G401 (cell line): ENCODE data around the gene CDH10. TPM values are rescaled to one million over a fixed set of nuclear protein-coding genes. Genes with fewer than 3 reads are reported as not detected.

Experiments used
- DNase-seq: peaks from one replicate; pipeline ENCODE4 v3.0.0-alpha.2; 2015; ENCODE audit warnings: low spot score
- in situ Hi-C: cut with HindIII; loops from 2 replicates; pipeline ENCODE4 v1.10.0; 2016; ENCODE audit warnings: low sequenced_read_pairs, mixed read lengths
- total RNA-seq: library from RNA; depleted of rRNA; stranded (reverse); fragments of >200 nt; shearing (Covaris generic); gene quantifications from 2 replicates; pipeline ENCODE4 v1.2.3, GENCODE V29; 2014

CDH10 gene
- total RNA-seq, 1 experiment from 2014 or later, result not detected

DNA sequence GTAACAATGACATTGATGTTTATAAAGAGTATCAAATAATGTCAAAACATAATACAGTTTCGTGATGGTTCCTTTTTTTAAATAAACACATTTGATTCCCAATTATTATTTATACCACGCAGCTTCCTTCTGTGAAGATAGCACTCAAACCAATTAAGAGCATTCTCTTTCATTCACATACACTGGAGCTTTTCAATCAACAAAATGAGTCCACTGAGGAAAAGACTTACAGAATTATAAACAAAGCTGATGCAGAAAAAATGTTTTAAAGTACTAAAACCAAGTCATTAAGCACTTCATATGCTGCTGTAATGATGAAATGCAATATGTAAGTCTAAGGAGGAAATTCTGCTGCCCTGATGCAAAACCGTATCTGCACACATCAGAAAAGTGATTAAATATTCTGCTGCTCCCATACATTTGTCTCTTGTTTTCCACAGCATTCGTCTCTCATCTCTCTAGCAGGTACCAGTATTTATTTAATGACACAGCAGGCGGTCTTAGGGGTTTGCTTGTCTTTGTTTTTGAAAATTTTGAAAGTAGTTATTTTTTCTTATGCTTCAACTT lies 147.1 kb downstream of the CDH10 start:
- in situ Hi-C loops, result no loop called here

DNA sequence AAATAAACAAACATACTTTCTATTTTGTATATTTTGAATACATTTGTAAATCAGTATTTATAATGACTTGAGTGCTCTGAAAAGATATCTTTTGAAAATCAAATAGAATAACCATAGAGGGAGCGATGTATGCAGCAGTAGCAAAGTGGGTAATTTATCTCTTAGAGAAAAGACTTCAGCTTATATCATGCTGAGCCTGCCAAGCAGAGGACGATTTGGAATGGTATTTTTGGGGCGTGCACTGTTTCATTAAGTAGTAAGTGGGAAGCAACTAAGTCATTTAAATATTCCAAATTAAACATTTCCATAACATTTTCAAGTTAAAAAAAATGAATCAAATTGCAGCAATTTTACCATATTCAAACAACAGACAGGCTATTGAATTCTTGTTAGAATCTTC lies 147.6 kb downstream of the CDH10 start:
- peak; percentile 38 for DNase-seq
- in situ Hi-C loops, result no loop called here

More for the DNA sequence above, 147.1 kb downstream of the CDH10 start:
- DNase-seq, result peak; percentile 27

- in situ Hi-C loops, result no loop called here
- DNase-seq, result no peak
These were observed 148.5 kb downstream of the CDH10 start for GRCh38 chr5:24496268-24496667.

- in situ Hi-C loops, result no loop called here
These were observed 152.5 kb downstream of the CDH10 start for GRCh38 chr5:24492229-24492628.

GRCh38 chr5:24491490-24491889 lies 153.3 kb downstream of the CDH10 start:
- in situ Hi-C loops, result no loop called here
- DNase-seq, result no peak

More at GRCh38 chr5:24492229-24492628, 152.5 kb downstream of the CDH10 start:
- no peak for DNase-seq

DNA sequence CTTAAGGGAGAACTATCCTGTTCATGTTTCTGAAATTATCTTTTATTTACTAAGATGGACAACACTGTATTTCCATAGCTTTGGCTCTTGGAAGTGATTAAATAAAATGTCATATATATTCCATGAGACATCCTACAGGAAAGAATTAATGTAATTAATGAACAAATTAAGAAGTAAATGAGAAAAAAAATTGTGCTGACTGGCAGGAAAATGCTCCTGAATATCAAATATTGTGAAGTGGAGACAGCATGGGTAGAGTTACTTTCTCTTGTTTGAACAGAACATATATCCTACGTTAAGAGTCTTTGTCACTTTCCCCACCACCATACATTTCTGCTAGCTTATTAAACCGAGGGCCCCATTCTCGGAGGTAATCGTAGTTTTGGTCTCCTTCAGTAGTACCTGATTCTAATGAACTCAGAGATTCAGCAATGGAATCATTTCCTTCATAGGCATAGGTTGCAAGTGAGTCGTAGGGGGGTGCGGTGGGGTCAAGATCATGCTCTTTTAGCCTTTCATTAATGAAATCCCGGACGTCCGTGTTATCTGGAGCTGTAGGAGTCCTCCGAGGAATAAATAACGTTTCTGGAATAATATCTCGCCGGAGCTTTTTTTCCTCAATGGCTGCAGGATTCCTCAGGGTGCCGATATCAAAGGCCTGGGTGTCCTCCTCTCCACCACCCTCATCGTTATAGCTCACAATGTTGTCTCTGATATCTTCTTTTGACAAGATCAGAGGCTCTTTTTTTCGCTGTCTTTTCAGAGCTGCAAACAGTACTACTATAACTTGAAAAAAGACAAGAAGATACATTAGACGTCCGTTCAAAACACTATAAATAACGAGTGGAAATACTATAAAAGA lies 157.2 kb downstream of the CDH10 start:
- in situ Hi-C loops, result no loop called here
- no peak for DNase-seq

GRCh38 chr5:24480952-24481351 lies 163.8 kb downstream of the CDH10 start:
- no peak for DNase-seq

GRCh38 chr5:24477958-24478357 lies 166.8 kb downstream of the CDH10 start:
- no peak for DNase-seq
- in situ Hi-C loops, result no loop called here

More at GRCh38 chr5:24480952-24481351, 163.8 kb downstream of the CDH10 start:
- in situ Hi-C loops, result no loop called here

GRCh38 chr5:24475101-24475500 lies 169.7 kb downstream of the CDH10 start:
- no peak for DNase-seq
- in situ Hi-C loops, result no loop called here

- DNase-seq, result no peak
- in situ Hi-C loops, result no loop called here
These were observed 170.1 kb downstream of the CDH10 start for GRCh38 chr5:24474685-24475084.

DNA sequence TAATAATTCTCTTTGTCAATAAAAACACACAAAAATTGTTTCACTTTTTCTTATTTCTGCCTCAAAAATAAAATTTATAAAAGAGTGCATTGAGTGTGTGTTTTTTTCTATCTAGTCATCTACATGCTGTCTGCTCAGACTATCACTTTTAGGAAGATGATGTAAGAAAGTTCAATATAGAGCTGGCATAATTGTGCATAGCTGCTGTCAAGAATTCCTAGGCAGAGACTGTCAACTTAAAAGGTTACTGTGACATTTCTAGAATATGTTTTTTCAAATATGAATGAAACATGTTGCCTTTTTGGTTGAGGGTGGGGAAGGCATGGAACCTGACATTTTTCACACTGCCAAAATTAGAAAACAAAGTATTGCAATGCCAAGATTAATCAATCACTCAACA lies 172.3 kb downstream of the CDH10 start:
- no peak for DNase-seq
- in situ Hi-C loops, result no loop called here

DNA sequence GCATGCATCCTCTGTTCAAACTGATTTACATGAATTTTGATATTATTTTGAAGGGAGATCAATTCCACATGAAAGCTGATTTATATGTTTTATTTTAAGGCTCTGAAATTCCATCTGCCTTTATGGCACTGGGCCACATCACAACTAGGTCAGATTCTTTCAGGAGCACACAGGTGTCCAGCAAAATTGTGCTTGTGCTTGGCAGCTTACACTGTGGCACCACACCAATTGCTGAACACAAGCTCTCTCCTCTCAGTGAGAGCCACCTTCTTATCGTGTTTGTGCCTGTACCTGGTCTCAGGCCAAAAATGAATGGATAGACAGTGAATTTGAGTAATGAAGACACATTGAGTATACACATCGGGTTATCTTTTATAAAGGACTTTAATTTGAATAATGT lies 200.4 kb downstream of the CDH10 start:
- in situ Hi-C loops, result no loop called here
- DNase-seq, result peak; percentile 99

- DNase-seq, result no peak
- in situ Hi-C loops, result no loop called here
These were observed 205.3 kb downstream of the CDH10 start for GRCh38 chr5:24439465-24439864.
